NCI-H2081 treated with DMSO at 0.1 percent for 48 hours (cell line): ENCODE results near the gene PLEKHM3.

ENCODE experiments used
- DNase-seq: peaks from one replicate; lab custom pipeline; 2025; lab: John Stamatoyannopoulos, UW

PLEKHM3 gene, protein sequence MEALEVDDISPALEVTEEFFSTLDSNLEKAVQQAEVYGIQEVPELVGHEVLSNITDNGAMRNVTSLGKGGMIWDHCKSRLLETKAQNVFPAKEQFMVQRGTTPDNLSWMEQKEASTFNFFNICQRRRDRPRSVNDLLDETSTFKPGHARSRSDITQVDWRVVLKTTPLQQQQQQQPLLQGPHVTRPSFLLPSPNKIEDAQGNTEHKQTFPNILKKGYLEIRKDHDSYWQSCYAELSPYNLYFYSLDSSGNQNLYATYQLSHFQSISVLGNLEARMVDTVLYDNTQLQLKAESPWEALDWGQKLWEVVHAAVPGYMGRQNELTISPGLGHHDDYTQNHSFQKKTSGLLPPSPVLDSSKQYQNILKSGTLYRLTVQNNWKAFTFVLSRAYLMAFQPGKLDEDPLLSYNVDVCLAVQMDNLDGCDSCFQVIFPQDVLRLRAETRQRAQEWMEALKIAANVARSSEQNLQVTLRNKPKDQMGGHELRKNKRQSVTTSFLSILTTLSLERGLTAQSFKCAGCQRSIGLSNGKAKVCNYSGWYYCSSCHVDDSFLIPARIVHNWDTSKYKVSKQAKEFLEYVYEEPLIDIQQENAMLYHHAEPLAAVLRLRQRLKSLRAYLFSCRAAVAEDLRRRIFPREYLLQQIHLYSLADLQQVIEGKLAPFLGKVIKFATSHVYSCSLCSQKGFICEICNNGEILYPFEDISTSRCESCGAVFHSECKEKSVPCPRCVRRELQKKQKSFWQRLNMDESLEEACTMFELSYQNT

DNA sequence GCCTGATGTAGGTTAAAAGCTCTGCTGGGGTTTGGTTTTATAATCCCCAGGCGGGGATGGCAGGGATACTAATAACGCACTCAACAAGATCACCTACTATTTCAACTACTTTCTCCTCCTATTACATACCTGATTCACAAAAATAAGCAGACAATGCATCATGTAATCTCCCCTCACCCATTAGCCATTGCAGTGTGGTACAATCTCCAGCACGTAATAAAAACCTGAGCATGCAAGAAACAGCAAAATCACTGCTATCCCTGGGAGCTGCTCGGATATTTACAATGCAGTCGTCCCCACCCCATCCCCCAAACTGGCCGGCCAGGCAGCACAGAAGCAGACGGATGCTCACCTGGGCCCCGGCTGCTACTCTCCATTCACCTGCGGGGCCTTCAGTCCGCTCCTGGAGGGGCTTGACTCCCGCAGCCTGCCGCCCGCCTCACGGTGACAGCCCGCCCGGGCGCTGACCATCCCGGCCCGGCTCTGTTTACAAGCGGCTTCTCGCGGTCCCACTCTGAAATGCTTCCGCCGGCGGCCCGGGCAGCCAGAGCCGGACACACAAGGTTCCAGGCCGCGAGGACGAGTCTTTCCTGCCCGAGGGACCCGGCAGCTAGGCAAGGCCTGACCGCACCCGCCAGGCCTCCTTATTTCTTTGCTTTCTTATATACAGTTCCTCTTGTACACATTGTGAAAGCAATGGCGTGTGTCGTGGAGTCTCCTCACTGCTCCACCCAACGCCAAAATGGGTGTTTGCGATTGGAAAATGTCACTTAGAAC lies at the start of gene PLEKHM3:
Gene PLEKHM3, minus strand, starts transcription at position 491 of the 777 bp plus-strand sequence. CDS start 23,888 bp downstream, outside the sequence.
- no peak for DNase-seq

DNA sequence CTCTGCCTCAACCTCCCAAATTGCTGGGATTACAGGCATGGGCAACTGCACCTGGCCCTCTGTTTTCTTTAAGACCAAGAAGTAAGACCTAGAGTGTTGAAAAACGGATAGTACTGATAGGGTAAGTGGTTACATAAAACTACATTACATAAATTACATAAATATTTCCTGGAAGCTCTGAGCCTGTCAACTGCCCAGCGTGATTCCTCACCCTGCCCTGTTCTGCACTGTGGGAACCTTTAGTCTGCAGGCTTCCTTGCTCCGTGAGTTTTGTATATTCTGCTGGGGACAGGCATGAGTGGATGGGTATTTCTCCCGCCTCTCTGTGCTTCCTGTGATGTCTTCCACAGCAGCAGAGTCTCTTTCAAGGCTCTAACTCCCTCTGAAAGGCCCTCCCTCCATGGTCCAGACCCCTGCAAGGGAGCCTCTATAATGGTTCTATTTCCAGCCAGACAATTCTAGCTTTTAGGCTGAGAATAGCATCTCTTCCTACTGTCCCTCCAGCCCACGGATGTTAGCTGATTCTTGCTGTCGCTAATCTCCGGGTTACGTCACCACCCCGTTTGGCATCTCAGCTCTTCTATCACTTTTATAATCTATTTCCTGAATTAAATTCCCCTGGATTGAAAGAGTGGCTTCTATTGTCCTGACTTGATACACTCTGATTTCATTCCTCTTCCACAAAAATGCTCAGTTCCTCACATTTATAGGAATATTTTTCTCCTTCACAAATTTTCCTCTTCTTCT lies 49.5 kb upstream of the PLEKHM3 start:
- DNase-seq: no peak

DNA sequence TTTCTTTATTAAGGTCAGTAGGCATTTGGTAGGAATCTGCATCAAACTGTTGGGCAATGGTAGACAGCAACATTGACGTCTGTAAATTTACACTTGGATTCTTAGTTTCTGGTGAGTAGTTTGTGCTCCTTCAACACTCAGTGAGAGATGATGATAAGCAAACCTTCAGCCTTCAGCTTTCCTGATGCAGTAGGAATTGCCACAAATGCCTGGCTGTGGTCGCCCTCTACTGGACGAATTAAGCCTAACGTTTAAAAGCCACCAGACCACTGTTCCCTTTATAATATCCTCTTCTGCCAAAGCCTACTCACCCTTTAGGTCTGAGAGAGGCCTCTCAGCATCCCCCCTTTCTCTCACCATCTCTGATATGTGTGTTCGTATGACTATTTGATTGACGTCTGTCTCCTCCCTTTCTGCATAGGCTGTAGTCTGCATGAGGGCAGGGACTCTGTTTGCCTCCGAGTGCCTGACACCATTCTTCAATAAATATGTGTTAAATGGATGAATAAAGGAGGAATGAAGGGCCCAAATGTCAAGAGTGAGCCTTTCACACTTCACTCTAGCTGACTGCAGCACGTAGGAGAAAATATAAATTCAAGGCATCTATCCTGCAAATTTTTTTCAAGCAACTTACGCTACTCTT lies 47.0 kb upstream of the PLEKHM3 start:
- peak; percentile 15 for DNase-seq

DNA sequence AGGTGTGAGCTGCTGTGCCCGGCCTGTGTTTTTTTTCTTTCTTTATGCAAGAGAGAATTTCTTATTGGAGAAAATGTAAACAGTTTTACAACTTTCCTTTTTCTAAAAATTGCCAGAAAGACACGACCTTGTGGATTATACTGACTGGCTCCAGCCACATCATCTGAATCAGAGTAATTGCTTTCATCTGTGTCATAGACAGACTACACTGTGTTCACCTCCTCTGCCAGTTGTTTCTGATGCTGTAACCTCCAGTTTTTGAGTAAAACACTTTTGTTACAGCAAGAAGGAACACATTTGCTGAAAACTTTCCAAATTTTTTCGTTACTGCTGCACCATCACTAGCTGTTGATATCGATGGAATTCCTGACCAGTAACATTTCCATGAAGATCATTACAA lies 43.9 kb upstream of the PLEKHM3 start:
- no peak for DNase-seq

DNA sequence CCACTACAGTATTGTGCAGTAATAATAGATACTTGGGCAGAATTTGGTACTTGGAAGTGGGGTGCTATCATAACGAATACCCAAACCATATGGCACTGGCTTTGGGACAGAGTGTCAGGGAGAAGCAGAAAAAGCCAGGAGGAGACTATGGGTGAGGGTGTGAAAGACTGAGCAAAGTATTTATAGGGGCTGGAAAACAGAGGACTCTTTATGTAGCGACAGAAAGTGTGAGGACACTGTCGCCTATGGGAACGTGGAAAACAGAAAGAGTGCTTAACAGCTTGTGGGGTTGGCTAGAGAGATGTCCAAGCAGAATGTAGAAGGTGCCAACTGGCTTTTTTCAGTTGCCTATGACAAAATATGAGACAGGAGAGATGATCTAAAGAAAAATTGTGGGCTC lies 40.7 kb upstream of the PLEKHM3 start:
- no peak for DNase-seq

DNA sequence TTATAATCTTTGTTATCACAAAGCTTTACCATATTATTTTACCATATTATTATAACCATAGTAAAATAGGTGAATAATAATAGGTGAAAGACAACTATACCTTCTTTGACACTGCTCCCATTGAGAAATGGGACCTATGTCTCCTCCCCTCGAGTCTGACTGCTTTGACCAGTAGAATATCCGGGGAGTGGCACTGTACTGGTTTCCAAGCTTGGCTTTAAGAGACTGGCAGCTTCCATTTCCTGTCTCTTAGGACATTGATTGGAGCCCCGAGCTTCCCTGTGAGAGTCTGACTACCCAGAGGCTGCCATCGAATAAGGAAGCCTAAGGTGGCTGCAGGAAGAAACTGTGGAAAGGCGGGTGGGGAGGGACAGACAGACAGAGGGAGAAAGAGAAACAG lies 40.1 kb upstream of the PLEKHM3 start:
- no peak for DNase-seq

DNA sequence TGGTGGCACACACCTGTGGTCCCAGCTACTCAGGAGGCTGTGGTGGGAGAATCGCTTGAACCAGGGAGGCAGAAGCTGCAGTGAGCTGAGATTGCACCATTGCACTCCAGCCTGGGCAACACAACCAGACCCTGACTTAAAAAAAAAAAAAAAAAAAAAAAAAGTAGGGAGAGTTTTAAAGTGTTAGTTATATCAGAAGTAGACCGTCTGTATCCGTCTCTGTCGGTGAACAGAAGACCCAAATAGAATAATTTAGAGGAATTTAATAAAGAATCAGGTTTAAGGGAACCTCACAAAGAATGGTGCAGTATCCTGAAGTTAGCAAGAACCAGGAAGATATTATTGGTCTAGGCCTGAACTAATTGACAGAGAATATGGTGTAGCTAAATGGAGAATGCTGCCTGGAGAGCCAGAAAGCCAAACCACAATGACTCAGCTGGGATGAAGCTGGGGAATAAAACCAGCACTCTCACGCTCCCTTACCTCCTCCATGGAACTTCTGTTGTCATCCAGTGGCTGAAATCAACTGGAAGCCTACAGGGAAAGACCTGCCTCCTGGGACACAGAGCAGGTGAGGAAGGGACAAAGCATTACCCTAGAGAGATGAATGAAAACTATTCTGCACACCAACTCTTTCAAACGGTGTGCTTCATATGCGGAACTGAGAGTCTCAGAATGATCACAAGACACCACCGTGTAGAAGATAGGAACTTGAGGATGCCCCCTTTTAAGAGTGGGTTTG lies 39.1 kb upstream of the PLEKHM3 start:
- DNase-seq: no peak

DNA sequence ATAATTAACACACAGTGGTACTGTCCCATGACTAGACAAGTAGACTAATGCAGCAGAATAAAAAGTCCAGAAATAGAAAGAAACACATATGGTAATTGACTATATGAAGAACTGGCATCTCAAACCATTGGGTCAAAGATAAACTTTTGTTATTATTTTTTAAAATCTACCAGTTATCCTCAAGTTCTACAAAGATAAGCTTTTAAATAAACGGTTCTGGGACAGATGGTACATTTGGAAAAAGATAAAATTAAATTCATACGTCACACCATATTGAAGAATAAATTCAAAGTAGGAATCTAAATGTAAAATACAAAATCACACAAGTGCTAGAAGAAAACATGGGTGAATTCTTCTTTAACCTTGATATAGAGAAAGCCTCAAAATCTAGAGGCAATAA lies 37.6 kb upstream of the PLEKHM3 start:
- DNase-seq: no peak

DNA sequence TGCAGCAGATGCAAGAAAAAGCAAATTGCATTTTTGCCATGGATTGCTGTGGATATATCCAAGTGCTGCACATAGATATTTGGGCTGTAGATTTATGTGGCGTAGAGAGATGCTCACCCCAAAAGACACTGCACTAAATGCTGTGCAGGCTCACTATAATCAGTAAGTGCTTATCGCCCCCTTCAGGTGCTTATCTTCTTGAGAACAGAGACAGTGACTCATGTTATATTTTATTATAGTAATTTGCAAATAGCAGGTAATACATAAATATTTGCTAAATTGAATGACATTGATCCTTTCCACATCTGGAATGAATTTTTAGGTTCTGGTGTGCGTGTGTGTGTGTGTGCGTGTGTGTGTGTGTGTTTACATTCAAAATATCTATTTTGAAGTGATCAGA lies 36.8 kb upstream of the PLEKHM3 start:
- DNase-seq: no peak

DNA sequence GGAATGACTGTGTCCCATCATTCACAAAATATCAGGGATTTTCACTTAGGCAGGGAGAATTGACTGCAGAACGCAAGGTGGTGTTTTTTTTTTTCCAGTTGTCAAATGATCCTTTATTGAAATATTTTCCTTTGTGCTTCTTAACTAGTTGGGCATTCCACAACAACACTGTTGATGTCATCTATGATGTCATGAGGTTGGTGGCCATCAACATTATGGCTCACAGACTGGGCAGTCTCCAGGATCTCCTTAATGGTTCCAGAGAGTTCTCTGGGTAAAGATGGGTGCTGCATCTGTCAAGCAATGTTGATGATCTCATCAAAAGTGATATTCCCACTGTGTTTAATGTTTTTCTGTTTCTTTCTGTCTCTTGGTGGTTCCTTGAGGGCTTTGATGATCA lies 31.8 kb upstream of the PLEKHM3 start:
- DNase-seq: no peak

DNA sequence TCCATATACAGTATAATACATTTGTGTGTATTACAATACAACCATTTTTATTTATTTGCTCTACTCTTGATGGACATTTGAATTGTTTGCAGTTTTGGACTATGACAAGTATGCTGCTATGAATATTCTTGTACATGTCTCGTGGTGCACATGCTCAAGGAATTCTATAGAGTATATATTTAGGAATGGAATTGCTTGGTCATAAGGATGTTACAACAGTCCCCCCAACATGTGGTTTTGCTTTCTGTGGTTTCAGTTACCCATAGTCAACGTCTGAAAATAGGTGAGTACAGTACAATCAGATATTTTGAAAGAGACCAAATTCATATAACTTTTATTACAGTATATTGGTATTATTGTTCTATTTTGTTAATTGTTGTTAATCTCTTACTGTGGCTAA lies 24.1 kb upstream of the PLEKHM3 start:
- DNase-seq: no peak

DNA sequence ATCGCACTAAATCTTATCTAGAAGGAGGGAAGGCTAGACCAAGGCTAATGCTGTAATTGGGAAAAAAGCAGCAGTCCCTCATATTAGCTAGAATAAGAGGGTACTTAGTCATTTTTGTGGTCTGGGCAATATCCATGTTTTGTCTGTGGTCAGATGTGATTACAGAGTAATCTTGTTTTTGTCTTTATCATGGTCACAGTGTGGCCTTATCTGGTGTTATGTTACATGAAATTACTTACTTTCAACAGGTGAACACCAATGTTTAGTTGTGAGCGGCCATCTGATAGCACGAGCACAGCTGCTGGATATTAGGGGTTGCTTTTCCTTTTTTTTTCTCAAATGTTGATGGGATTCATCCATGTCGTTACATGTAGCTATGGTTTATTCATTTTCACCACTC lies 23.7 kb upstream of the PLEKHM3 start:
- DNase-seq: no peak

DNA sequence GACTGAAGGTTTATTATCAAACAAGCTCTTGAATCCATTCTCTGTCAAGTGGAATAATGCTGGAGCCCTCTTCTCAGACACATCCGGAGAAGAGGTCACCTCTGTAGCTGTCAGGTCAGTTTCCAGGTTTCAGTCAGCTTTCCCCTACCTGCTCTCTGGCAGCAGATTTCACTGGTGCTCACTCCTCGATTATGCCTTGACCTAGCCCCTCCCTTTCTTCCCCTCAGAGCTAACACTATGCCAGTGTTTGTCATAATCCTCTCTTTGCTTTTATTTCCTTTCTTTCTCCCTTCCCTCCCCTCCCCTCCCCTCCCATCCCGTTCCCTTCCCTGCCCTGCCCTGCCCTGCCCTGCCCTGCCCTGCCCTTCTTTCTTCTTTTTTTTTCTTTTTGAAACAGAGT lies 22.5 kb upstream of the PLEKHM3 start:
- no peak for DNase-seq

DNA sequence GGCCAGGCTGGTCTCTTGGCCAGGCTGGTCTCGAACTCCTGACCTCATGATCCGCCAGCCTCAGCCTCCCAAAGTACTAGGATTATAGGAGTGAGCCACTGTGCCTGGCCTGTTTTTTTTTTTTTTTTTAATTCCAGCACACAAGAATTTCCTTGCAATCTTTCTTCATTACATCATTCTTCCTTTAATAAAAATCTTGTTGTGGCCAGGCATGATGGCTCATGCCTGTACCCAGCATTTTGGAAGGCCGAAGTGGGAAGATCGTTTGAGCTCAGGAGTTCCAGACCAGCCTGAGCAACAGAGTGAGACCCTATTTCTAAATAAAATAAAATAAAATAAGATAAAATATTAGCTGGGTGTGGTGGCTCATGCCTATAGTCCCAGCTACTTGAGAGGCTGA lies 21.4 kb upstream of the PLEKHM3 start:
- DNase-seq: no peak

DNA sequence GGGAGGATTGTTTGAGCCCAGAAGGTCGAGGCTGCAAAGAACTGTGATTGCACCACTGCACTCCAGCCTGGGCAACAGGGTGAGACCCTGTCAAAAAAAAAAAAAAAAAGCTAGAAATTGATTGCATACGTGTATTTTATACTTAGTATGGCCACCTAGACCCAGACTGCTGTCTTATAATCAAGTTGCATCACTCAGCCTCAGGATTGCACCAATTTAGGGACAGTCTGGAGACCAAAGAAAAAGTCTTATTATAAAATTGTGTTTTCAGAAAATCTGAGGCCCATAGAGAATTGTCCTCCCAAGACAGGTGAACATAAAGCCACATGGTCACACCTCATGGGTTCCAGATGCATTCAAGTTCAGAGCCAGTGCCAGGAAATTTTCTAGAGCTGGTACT lies 17.1 kb upstream of the PLEKHM3 start:
- no peak for DNase-seq

DNA sequence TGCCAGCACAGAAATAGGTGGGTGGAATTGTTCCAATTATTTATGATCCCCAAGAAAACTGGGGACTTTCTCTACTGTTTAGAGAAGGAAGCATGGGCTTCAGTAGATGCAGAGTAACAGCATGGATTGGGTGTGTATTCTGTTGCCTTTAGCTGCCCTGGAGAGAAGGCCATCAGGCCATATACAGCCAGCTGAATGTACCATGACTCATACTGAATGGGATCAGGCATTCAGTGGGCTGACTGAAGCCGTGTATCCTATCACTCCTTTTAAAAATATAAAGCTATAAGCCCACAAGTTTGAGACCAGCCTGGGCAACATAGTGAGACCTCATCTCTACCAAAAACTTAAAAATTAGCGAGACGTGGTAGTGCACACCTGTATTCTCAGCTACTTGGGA lies 16.7 kb upstream of the PLEKHM3 start:
- DNase-seq: no peak

DNA sequence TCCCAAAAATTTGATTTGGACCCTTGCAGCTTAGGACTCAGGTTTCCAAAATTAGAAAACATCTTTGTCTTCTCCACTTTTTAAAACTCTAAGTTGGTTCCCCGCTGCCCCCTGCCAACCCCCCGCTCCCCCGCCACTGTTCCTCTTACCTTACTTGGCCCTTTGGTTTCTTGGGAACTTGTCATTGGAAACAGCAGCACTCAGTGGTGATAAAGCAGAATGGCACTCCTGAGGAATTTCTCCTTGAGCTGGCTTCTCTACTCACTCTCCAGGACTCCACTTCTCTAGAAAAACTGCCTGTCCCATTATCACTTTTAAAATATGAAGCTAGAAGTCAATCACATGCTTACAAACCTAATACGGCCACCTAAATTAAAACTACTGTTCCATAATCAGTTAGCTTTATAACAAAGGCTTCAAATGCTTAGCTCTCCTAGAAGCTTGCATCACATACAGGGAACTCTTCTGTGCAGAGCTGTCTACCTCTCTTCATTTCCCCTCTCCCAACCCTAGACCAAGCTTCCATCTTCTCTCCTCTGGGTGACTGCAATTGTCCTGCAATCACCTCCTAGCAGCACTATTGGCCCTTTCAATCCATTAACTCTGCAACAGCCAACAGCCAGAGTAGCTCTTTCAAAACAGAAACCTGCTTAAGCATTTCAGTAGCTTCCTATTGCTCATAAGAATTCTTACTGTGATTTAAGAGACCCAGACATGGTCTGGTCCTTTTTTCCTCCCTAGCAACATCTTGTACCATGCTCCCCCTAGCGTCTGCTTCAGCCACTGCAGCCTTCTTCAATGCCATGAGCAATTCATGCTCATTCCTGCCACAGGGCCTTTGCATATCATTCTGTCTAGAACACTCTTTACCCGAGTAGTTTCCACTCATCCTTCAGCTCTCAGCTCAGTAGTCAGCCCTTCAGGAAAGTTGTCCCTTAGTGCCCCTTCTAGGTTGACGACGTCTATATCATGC lies 15.2 kb upstream of the PLEKHM3 start:
- no peak for DNase-seq

DNA sequence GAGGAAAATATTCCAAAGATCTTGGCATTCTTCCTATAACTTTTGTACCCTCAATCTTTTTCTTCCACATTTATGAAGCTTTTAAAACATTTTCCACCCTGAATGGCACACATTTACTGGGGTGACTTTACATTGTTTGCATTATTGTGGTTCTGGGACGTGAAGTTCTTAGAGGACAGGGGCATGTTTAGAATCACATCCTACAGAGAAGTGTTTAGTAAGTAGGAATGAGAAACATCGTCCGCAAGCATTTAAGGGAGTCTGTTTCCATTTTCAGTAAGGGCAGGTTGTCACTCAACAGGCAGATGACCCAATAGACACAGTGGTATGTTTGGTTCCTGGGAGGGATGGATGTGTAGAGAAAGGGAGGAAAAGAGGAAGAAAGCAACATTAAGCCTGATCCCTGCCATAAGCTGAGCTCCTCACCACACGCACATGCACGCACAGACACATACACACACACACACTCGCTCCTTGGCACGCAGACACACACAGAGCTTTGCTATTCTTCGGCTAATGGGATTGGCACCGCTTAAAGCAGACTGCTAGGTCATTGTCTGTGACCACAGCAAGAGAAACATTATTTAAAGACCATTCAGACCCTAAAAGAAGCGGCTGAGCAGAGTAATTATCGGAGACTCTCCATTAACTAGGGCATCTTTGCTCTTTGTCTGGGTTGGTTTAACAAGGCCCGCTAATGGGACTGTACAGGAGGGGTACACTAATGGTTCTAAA lies 14.2 kb upstream of the PLEKHM3 start:
- DNase-seq: no peak
